ENCODE measurements around the gene ST8SIA4.

GRCh38 chr5:100794218-100794617 lies 108.9 kb downstream of the ST8SIA4 start:
- TF ChIP-seq CTCF (IDR thresholded peaks at IDR 0.05) (no peak), POLR2AphosphoS5 (IDR thresholded peaks at IDR 0.05) (no peak), POLR2A (IDR thresholded peaks at IDR 0.05) (no peak)
